Stomach smooth muscle (tissue), 2 donors: ENCODE measurements around the gene CSDE1.

Experiments
- H3K27ac ChIP-seq: one replicate; pipeline ENCODE4 v1.7.0; 2013; ENCODE audit warnings: mild to moderate bottlenecking, low read length, inconsistent platforms
- H3K27me3 ChIP-seq, 2 donors: one replicate each; pipeline ENCODE4 v1.7.0; 2013; ENCODE audit warnings: low read length in 2 of 2; ENCODE audit not compliant: insufficient read depth in 2 of 2, control insufficient read depth in 1 of 2
- H3K36me3 ChIP-seq, 2 donors: one replicate each; pipeline ENCODE4 v1.7.0; 2013; ENCODE audit warnings: low read length in 2 of 2; ENCODE audit not compliant: control insufficient read depth in 2 of 2, insufficient read depth in 2 of 2
- H3K4me1 ChIP-seq: one replicate; pipeline ENCODE4 v1.7.0; 2013; ENCODE audit warnings: low read length; ENCODE audit not compliant: control insufficient read depth, insufficient read depth
- H3K4me3 ChIP-seq, 2 donors: one replicate each; pipeline ENCODE4 v1.7.0; 2013; ENCODE audit warnings: low read length in 2 of 2
- H3K9ac ChIP-seq, 2 donors: one replicate each; pipeline ENCODE4 v1.7.0; 2013; ENCODE audit warnings: low read length in 2 of 2, mild to moderate bottlenecking in 1 of 2
- H3K9me3 ChIP-seq, 2 donors: one replicate each; pipeline ENCODE4 v1.7.0; 2013; ENCODE audit warnings: low read length in 2 of 2; ENCODE audit not compliant: control insufficient read depth in 2 of 2
- donor health status: healthy.
- donor health status: Pancreatic carcinoma.

CSDE1 gene

GRCh38 chr1:114677691-114678090, 80.1 kb downstream of the CSDE1 start:
- peaks cover 3 to 4% of the 10 kb centered on the region in 2 donors for H3K27me3 ChIP-seq
- H3K4me3 ChIP-seq, result no peak overlapping the region
- H3K27ac ChIP-seq, result no peak overlapping the region
- no peaks in the 10 kb centered on the region for H3K9me3 ChIP-seq
- H3K36me3 ChIP-seq, result no peaks in the 10 kb centered on the region
- H3K4me1 ChIP-seq, result no peaks in the 10 kb centered on the region
- H3K9ac ChIP-seq, result no peak overlapping the region

GRCh38 chr1:114676115-114676514, 81.7 kb downstream of the CSDE1 start:
- H3K4me3 ChIP-seq, result no peak overlapping the region

GRCh38 chr1:114671939-114672275, 85.9 kb downstream of the CSDE1 start:
- Histone ChIP-seq H3K4me1 (peaks cover 6% of the 10 kb centered on the region), H3K27me3 (no peaks in the 10 kb centered on the region), H3K36me3 (no peaks in the 10 kb centered on the region), H3K9me3 (no peaks in the 10 kb centered on the region), H3K4me3 (no peak overlapping the region), H3K27ac (no peak overlapping the region), H3K9ac (no peak overlapping the region)

More at GRCh38 chr1:114676115-114676514, 81.7 kb downstream of the CSDE1 start:
- Histone ChIP-seq H3K36me3 (no peaks in the 10 kb centered on the region), H3K4me1 (no peaks in the 10 kb centered on the region), H3K9ac (no peak overlapping the region), H3K27ac (no peak overlapping the region), H3K9me3 (no peaks in the 10 kb centered on the region), H3K27me3 (peaks cover 3 to 4% of the 10 kb centered on the region in 2 donors)

DNA sequence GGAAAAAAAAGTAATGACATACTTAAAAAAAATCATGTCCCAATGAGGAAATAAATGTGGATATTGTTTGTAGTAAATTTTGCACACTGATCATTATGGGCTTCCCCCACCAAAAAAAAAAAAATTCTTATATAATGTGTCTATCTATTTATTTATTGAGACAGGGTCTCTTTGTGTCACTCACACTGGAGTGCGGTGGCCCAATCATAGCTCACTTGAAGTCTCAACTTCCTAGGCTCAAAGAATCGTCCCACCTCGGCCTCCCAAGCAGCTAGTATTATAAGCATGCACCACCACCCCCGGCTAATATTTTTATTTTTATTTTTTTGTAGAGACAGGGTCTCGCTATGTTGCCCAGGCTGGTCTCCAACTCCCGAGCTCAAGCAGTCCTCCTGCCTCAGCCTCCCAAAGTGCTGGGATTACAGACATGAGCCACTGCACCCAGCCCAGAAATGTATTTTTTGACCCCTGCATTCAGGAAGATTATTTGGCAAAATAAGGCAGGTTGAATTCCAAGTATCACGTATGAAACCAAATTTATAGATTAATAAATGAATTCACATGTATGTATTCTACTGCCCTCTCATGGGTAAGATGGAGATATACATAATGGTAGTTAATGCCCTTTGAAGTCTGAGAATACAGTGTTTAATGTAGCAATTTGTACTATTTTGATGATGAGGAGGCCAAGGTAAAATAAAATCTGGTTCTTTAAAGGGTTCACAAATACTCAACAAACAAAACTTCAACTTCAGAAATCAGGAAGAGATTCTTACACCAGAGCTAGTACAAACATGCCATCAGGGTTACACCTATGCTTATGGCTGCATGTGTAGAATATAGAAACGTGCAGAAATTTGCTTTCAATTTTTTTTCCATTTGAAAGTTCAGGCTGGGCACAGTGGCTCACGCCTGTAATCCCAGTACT, 86.5 kb downstream of the CSDE1 start:
- H3K4me1 ChIP-seq, result peaks cover 6% of the 10 kb centered on the region
- H3K9me3 ChIP-seq, result no peaks in the 10 kb centered on the region
- H3K27ac ChIP-seq, result no peak overlapping the region
- no peaks in the 10 kb centered on the region for H3K27me3 ChIP-seq
- no peak overlapping the region for H3K4me3 ChIP-seq
- no peaks in the 10 kb centered on the region for H3K36me3 ChIP-seq
- no peak overlapping the region for H3K9ac ChIP-seq

DNA sequence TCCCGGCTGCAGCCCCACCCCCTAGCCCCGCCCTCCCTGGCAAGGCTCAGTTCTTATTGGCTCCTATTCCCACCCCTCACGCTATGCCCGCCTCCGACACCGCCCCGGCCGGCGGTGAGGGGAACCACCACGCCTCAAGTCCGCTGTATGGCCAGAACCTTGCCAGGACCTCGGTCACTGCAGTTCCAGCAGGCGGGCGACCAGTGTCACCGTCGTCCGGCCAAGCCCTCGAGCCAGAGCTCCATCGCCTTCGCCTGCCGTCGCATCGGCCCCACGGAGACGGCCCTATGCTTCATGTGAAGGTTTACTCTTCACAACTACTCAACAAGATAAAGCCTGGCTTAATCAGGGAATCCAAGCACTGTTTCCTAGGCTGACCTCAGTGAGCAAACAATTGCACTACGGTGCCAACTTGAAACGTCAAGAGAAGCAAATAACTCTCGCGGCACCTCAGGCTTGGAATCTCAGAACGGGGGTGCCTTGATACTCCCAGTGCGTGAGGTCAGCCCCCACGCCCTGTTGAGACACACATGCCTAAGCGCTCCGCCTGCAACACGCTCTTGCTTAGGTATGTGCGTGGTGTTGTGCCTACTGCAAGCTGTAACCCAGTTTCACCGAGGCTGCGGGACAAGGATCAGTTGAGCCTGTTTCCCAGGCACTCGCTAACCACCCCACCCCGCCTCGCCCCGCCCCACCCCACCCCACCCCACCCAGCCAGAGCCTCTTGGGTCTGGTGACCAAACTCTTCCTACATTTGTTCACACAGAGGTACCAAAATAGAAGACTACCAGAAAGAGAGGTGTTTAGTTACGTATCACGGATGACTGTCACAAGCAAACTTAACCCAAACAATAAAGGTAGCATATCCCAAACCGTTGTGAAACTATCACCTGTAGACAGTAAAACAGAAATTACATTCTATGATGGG, 87.4 kb downstream of the CSDE1 start:
- H3K27me3 ChIP-seq, result no peaks in the 10 kb centered on the region
- H3K27ac ChIP-seq, result no peak overlapping the region
- H3K4me1 ChIP-seq, result peaks cover 6% of the 10 kb centered on the region
- H3K9me3 ChIP-seq, result no peaks in the 10 kb centered on the region
- no peaks in the 10 kb centered on the region for H3K36me3 ChIP-seq
- peak overlapping the region; percentile 88 to 97 for H3K4me3 ChIP-seq
- peak overlapping the region; percentile 66 to 81 for H3K9ac ChIP-seq

DNA sequence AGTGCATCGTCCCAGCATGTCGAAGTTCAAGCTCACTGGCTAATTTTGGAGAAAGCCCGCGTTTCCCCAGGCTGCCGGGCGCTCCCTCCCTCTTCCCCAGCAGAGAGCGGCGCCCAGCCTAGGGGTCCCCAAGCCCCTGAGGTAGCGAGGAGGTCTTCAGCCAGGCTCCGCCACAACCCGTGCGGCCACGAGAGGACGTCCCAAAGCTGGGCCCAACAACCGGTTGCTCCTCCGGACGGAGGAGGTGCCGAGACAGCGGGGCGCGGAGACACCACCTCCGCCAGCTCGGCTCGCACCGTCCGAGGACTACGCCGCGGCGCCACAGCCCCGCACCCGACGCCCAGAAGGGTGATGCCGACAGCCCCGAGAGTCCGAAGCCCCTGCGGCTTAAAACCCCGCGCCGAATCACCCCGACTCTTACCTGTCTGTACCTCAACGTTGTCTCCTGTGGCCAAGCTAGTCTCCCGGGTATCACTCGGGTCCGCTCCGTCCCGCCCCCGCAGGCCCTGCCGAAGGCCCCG, 88.2 kb downstream of the CSDE1 start, which contains the start of gene DENND2C:
Gene DENND2C (minus strand): TSS at position 488 of the 521 bp plus-strand sequence. CDS start 44,065 bp downstream, outside the sequence.
- Histone ChIP-seq H3K9ac (peak within 1 kb of the TSS; percentile 80 to 81), H3K4me3 (peak within 1 kb of the TSS; percentile 88 to 97), H3K27ac (no peak within 1 kb of the TSS), H3K4me1 (peaks cover 6% of the 10 kb centered on the region), H3K9me3 (no peaks in the 10 kb centered on the region), H3K36me3 (no peaks in the 10 kb centered on the region), H3K27me3 (no peaks in the 10 kb centered on the region)

DNA sequence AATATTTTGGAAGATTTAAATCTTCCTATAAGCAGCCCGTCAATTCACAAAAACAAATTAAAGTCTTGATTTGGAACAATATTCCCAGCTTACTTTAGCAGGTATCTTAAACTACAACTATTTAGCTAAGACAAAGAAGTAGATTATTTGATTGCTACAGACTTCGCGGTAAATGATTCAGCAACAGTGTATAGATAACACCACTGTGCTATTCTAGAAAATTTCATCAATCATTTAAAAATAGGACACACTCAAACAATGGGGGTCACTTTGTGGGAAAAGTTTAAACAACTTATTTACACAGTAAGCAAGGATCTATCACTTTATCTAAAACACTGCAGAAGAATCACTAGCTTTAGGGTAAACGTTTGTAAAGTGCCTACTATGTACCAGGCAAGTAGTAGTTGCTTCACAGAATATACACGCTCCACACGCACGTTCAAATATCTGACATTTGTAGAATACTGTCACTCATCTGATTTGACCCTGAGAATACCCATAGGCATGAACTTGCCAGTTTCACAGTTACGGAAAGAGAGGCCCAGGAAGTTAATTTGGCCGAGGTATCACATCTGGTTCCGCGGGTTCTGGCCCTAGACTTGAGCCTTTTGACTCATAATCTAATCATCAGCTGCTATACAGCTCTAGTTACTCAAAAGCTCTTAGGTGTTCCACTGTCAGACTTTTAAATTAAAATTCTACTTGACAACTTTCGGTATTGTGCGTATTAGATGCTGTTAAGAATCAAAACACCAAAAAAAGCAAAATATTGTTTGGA, 88.8 kb downstream of the CSDE1 start:
- Histone ChIP-seq H3K9ac (peak overlapping the region; percentile 80 to 81), H3K4me3 (peak overlapping the region; percentile 88 to 97), H3K36me3 (no peaks in the 10 kb centered on the region), H3K4me1 (peaks cover 6% of the 10 kb centered on the region), H3K27me3 (no peaks in the 10 kb centered on the region), H3K27ac (no peak overlapping the region), H3K9me3 (no peaks in the 10 kb centered on the region)

DNA sequence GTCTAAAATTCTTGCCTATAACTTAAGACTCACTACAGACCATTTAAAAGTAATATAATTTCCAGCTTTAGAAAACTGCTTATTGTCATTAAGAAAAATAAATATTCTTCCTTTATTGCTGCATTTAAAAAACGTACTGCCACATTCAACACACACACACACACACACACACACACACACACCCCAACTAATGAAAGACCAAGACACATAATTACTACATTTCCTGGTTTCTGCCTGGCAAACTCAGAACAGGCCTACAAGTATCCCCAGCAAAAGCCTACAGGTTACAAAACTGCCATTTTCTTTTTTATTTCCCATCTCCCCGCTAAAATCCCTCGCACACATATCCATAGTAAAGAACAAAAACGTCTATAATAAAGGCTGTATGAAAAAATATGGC, 89.4 kb downstream of the CSDE1 start:
- Histone ChIP-seq H3K27me3 (no peaks in the 10 kb centered on the region), H3K9ac (no peak overlapping the region), H3K4me1 (peaks cover 6% of the 10 kb centered on the region), H3K36me3 (no peaks in the 10 kb centered on the region), H3K9me3 (no peaks in the 10 kb centered on the region), H3K27ac (no peak overlapping the region), H3K4me3 (no peak overlapping the region)

- Histone ChIP-seq H3K9me3 (no peaks in the 10 kb centered on the region), H3K4me1 (peaks cover 6% of the 10 kb centered on the region), H3K4me3 (no peak overlapping the region), H3K27ac (no peak overlapping the region), H3K36me3 (no peaks in the 10 kb centered on the region), H3K27me3 (no peaks in the 10 kb centered on the region), H3K9ac (no peak overlapping the region)
Observed at GRCh38 chr1:114666954-114667353, 90.8 kb downstream of the CSDE1 start.
